ENCODE results near the gene BABAM2. TPM values are rescaled to one million over a fixed set of nuclear protein-coding genes. Genes with fewer than 3 reads are reported as not detected.
"Not testable (repeated sequence)": the region's sequence is repeated elsewhere in the genome, so short reads cannot be mapped to it uniquely, and the experiment has no call there.

Gene BABAM2
- total RNA-seq, 4 donors from 2014 or later: 35.0 to 70.5 (median 51.5) TPM

DNA sequence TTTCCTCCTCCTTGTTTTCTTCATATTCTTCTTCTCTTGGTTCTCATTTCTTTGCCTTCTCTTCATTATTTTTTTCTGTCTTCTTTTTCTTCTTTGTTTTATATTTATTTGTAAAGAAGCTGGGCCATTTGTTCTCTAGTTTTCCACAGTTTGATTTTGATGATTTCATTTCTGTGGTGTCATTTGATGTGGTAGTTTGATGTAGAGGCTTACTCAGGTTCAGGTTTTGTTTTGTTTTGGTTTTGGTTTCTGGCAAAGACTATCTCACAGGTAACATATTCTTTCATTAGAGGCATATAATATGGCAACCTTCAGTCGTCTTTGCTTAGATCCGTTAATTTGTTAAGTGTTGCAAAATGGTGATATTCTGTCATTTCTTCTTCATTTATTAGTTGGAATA lies 75.3 kb downstream of the BABAM2 start:
- no peak overlapping the region for H3K27ac ChIP-seq
- H3K36me3 ChIP-seq: no peaks in the 10 kb centered on the region
- H3K9me3 ChIP-seq: peaks cover 0 to 13% (median 4%) of the 10 kb centered on the region in 4 donors
- H3K27me3 ChIP-seq: no peaks in the 10 kb centered on the region
- no peak overlapping the region for H3K4me3 ChIP-seq
- peaks cover 0 to 6% (median 0%) of the 10 kb centered on the region in 4 donors for H3K4me1 ChIP-seq
- no peak for TF ChIP-seq POLR2A (IDR thresholded peaks at IDR 0.05)
- TF ChIP-seq, protein P1, sequence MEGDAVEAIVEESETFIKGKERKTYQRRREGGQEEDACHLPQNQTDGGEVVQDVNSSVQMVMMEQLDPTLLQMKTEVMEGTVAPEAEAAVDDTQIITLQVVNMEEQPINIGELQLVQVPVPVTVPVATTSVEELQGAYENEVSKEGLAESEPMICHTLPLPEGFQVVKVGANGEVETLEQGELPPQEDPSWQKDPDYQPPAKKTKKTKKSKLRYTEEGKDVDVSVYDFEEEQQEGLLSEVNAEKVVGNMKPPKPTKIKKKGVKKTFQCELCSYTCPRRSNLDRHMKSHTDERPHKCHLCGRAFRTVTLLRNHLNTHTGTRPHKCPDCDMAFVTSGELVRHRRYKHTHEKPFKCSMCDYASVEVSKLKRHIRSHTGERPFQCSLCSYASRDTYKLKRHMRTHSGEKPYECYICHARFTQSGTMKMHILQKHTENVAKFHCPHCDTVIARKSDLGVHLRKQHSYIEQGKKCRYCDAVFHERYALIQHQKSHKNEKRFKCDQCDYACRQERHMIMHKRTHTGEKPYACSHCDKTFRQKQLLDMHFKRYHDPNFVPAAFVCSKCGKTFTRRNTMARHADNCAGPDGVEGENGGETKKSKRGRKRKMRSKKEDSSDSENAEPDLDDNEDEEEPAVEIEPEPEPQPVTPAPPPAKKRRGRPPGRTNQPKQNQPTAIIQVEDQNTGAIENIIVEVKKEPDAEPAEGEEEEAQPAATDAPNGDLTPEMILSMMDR (IDR thresholded peaks at IDR 0.05): no peak
- DNase-seq: no peak

DNA sequence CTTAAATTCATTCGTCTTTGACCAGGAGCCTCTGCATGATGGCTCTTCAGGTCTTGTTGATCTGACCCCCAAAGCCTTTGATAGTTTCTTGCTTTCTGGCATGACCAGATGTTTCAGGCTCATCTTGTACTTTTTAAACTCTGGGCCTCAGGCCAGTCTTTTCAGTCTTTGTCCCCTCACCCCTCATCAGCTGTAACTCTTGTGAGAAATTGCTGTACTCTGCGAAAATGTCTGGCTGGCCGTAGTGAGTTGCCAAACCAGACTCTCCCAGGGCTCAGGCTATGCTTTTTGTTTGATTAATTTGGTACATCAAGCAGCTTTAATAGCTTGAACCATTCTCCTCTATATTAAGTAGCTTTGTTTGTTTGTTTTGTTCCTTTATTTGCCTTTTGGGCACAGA lies 75.9 kb downstream of the BABAM2 start:
- Histone ChIP-seq H3K4me3 (no peak overlapping the region), H3K27me3 (no peaks in the 10 kb centered on the region), H3K9me3 (peaks cover 0 to 13% (median 4%) of the 10 kb centered on the region in 4 donors), H3K4me1 (peaks cover 0 to 6% (median 0%) of the 10 kb centered on the region in 4 donors), H3K36me3 (no peaks in the 10 kb centered on the region), H3K27ac (no peak overlapping the region)
- DNase-seq: no peak
- TF ChIP-seq POLR2A (IDR thresholded peaks at IDR 0.05): no peak
- TF ChIP-seq, protein P1 (IDR thresholded peaks at IDR 0.05): no peak

GRCh38 chr2:27967076-27967475 lies 76.5 kb downstream of the BABAM2 start:
- DNase-seq: no peak
- H3K27me3 ChIP-seq: no peaks in the 10 kb centered on the region
- no peak overlapping the region for H3K27ac ChIP-seq
- H3K4me1 ChIP-seq: peaks cover 0 to 6% (median 0%) of the 10 kb centered on the region in 4 donors
- no peak for TF ChIP-seq POLR2A (IDR thresholded peaks at IDR 0.05)
- peaks cover 0 to 13% (median 4%) of the 10 kb centered on the region in 4 donors for H3K9me3 ChIP-seq
- H3K36me3 ChIP-seq: no peaks in the 10 kb centered on the region
- no peak overlapping the region for H3K4me3 ChIP-seq

GRCh38 chr2:27968045-27968444 lies 77.5 kb downstream of the BABAM2 start:
- not testable (repeated sequence) for H3K4me1 ChIP-seq, H3K27me3 ChIP-seq, H3K4me3 ChIP-seq, H3K27ac ChIP-seq, H3K36me3 ChIP-seq, DNase-seq
- H3K9me3 ChIP-seq: peaks cover 0 to 13% (median 4%) of the 10 kb centered on the region in 4 donors

DNA sequence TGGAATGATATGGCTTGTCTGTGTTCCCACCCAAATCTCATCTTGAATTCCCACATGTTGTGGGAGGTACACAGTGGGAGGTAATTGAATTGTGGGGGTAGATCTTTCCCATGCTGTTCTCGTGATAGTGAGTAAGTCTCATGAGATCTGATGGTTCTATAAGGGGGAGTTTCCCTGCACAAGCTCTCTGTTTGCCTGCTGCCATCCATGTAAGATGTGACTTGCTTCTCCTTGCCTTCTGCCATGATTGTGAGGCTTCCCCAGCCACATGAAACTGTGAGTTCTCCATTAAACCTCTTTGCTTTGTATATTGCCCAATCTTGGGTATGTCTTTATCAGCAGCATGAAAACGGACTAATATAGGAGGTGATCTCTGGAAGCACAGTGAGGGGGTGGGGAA lies 78.4 kb downstream of the BABAM2 start:
- DNase-seq, H3K36me3 ChIP-seq, H3K27me3 ChIP-seq, H3K27ac ChIP-seq, H3K4me3 ChIP-seq, H3K4me1 ChIP-seq: not testable (repeated sequence)
- H3K9me3 ChIP-seq: peaks cover 0 to 13% (median 4%) of the 10 kb centered on the region in 4 donors

GRCh38 chr2:27972311-27972710 lies 81.8 kb downstream of the BABAM2 start:
- no peak overlapping the region for H3K4me3 ChIP-seq
- no peaks in the 10 kb centered on the region for H3K27me3 ChIP-seq
- no peaks in the 10 kb centered on the region for H3K4me1 ChIP-seq
- no peak for DNase-seq
- no peak for TF ChIP-seq POLR2A (IDR thresholded peaks at IDR 0.05)
- TF ChIP-seq, protein P1 (IDR thresholded peaks at IDR 0.05): no peak
- peaks cover 0 to 13% (median 4%) of the 10 kb centered on the region in 4 donors for H3K9me3 ChIP-seq
- no peaks in the 10 kb centered on the region for H3K36me3 ChIP-seq
- H3K27ac ChIP-seq: no peak overlapping the region

DNA sequence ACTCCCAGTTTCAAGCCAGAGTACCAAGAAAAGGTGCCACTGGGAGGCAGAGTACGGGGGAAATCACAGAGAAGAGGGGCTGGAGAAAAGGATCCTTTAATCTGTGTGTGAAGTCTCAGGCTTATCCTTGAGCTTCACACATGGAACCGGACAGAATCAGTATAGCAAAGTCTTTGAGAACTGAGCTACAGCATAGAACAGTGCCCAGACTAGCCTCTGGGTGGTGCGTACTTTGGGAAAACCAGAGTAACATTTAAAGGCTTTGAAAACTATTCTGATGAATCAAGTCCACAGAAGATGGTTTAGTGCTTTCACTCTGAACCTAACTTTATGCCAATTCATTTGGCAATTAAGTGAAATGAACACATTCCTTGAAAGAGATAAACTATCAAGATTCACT lies 83.1 kb downstream of the BABAM2 start:
- no peaks in the 10 kb centered on the region for H3K36me3 ChIP-seq
- no peak overlapping the region for H3K4me3 ChIP-seq
- H3K9me3 ChIP-seq: peaks cover 0 to 5% (median 0%) of the 10 kb centered on the region in 4 donors
- H3K27ac ChIP-seq: no peak overlapping the region
- H3K27me3 ChIP-seq: no peaks in the 10 kb centered on the region
- TF ChIP-seq POLR2A (IDR thresholded peaks at IDR 0.05): no peak
- TF ChIP-seq, protein P1 (IDR thresholded peaks at IDR 0.05): no peak
- DNase-seq: no peak
- no peaks in the 10 kb centered on the region for H3K4me1 ChIP-seq

All from Peyer's patch (tissue), 4 donors.